Measurements from ENCODE around the gene SMYD3.

The SMYD3 gene

DNA sequence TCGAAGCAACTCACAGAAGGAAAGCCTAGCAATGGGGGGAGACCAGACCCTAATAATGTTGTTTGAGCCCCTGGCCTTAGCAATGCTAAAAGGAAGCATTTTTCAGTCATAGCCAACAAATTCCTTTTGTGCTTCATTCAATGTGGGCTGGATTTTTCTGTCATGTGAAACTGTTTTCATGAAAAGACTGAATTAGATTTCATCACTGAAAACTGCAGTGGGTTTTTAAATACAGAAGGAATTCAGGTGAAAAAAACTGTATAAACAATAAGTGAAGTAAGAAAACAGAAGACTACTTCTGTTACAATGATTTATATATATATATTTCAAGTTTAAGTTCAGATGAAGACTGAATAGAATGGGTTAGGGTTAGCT is 204.8 kb downstream of the SMYD3 start:
- no peak for DNase-seq (ENCODE audit: low read depth)

DNA sequence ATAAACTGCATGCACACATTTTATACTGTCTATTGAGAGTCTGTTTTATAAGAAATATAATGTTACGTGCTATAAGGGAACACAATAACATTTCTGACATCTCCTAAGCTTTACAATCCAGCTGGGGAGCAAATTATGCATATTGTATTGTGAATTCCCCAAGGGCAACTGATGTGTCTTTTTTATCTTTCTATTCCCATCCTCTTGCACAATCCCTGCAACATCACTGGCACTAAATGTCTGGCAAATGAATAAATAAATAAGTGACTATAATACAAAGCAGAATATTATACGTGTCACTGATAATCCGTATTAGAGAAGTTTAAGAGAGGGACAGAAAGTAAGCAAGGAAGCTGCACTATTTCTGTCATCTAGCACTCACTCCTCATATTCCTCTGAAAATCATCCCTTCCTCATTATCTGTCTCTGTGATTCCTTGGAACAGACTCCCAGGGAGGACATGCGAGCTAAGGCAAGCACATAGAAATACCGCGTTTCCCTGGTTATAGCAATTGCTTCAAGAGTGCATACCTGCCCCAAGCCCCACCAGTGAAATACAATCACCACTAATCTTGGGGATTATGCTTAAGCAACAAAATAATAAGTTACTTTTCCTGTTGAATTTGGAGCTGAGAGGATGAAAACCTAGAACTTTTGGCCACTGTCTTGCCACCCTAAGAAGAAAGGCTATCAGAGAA is 205.4 kb downstream of the SMYD3 start:
- TF ChIP-seq, protein P1, sequence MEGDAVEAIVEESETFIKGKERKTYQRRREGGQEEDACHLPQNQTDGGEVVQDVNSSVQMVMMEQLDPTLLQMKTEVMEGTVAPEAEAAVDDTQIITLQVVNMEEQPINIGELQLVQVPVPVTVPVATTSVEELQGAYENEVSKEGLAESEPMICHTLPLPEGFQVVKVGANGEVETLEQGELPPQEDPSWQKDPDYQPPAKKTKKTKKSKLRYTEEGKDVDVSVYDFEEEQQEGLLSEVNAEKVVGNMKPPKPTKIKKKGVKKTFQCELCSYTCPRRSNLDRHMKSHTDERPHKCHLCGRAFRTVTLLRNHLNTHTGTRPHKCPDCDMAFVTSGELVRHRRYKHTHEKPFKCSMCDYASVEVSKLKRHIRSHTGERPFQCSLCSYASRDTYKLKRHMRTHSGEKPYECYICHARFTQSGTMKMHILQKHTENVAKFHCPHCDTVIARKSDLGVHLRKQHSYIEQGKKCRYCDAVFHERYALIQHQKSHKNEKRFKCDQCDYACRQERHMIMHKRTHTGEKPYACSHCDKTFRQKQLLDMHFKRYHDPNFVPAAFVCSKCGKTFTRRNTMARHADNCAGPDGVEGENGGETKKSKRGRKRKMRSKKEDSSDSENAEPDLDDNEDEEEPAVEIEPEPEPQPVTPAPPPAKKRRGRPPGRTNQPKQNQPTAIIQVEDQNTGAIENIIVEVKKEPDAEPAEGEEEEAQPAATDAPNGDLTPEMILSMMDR (IDR thresholded peaks at IDR 0.05; ENCODE audit: insufficient read depth, low read depth, low read length, missing control alignments) = no peak
- DNase-seq (ENCODE audit: low read depth) = no peak
- no peak overlapping the region for H3K4me3 ChIP-seq (ENCODE audit: low read depth, low read length)

More for the DNA sequence above, 204.8 kb downstream of the SMYD3 start:
- H3K4me3 ChIP-seq (ENCODE audit: low read depth, low read length) = no peak overlapping the region
- TF ChIP-seq, protein P1 (IDR thresholded peaks at IDR 0.05; ENCODE audit: insufficient read depth, low read depth, low read length, missing control alignments) = no peak

DNA sequence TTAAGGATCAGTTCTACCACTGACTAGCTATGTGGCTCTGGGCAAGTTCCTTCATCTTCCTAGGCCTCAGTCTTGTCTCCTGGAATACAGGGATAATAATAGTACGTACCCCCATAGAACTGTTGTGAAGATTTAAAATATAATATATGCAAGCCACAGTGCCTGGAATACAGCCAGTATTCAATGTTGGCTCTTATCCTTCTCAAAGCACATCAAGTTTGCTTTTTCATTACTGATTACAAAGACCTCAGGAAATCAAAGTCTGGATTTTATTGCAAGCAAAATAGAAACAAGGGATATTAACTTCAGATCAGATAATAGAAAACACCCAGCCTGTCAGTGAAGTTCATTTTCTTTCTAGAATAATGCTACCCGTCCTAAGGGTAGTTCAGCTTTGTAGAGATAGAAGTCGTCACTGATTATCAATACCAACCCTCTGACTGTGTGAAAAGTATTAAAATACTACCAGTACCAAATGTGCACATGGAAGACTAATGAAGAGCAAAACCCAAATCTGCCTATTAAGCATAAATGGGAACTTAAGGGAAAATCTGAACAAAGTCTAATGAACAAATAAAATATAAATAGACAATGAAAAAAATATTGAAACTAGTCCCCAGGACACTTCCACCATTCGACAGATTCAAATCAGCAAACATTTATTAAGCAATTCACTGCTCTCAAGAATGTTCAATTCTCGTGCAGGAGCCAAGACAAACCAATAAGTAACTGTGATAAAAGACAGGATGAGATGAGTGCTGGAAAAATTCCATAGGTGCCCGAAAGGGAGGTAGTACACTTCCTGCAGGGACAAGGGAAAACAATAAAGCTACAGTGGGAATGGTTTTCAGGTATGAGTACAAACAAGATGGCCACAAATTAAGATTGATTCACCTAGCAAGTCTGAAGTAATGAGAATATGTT is 206.2 kb downstream of the SMYD3 start:
- no peak overlapping the region for H3K4me3 ChIP-seq (ENCODE audit: low read depth, low read length)
- DNase-seq (ENCODE audit: low read depth) = no peak
- TF ChIP-seq, protein P1 (IDR thresholded peaks at IDR 0.05; ENCODE audit: insufficient read depth, low read depth, low read length, missing control alignments) = no peak

DNA sequence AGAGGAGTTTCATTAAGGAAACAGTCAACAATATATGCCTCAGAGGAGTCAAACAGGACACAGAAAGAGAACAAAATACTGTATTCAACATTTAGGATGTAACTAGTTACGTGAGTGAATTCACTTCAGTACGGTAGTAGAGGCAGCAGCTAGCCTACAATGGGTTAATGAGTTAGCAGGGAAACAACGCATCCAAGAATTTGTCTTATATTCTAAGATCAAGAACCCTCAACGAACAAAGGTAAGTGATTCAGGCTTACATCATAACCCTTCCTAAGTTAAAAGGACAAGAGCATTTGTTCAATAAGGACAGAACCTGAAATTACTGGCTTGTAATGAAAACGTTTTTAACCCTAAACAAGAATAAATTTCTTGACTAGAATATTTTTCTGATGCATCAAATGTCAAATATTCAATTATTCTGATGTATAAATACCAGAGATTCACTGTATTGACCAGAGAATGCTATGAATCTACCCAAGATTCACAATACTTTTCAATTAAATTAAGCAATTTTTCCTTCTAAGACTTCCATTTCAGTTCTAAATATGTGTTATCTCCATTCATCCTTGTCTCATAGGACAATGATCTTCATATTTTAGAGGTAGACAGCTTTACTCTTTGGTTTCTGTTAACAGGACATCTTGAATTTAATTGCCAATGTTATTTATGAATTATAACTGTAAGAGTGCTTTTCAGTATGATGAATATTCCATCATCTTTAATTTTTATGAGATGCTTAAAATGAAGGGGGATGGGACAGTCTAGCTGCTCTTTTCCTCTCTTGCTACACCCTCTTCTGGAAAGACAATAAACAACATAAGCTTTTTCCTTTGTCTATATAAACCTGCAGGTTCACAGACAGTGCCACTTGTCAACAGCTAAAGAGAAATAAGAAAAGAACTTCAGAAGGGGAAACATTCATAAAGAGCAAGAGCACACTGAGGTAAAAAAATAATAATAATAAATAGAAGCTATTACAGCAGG is 209.5 kb downstream of the SMYD3 start:
- no peak for DNase-seq (ENCODE audit: low read depth)
- no peak overlapping the region for H3K4me3 ChIP-seq (ENCODE audit: low read depth, low read length)
- TF ChIP-seq, protein P1 (IDR thresholded peaks at IDR 0.05; ENCODE audit: insufficient read depth, low read depth, low read length, missing control alignments) = no peak

DNA sequence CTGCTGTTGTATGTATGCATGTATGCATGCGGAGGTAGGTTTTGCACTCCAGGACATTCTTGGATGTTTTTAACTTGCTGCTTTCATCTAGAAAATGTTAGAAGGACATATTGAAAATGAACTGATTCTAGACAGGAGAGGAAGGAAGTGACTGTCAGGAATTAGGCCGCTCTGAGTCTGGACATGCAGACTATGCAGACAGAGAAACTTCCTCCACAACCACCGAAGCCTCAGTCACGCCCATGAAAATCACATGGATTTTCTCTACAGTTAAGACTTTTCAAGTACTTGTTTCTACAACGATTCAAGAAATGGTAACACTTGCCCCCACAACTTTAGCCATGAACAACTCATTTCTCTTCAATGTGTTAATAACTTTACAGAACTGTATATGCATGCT is 211.1 kb downstream of the SMYD3 start:
- DNase-seq (ENCODE audit: low read depth) = no peak
- no peak overlapping the region for H3K4me3 ChIP-seq (ENCODE audit: low read depth, low read length)
- TF ChIP-seq, protein P1 (IDR thresholded peaks at IDR 0.05; ENCODE audit: insufficient read depth, low read depth, low read length, missing control alignments) = no peak

- TF ChIP-seq, protein P1 (IDR thresholded peaks at IDR 0.05; ENCODE audit: insufficient read depth, low read depth, low read length, missing control alignments) = no peak
- no peak for DNase-seq (ENCODE audit: low read depth)
- no peak overlapping the region for H3K4me3 ChIP-seq (ENCODE audit: low read depth, low read length)
Measured at GRCh38 chr1:246295340-246295739, 211.7 kb downstream of the SMYD3 start.
